ENCODE data around the gene VSIG10L.

The VSIG10L gene

DNA sequence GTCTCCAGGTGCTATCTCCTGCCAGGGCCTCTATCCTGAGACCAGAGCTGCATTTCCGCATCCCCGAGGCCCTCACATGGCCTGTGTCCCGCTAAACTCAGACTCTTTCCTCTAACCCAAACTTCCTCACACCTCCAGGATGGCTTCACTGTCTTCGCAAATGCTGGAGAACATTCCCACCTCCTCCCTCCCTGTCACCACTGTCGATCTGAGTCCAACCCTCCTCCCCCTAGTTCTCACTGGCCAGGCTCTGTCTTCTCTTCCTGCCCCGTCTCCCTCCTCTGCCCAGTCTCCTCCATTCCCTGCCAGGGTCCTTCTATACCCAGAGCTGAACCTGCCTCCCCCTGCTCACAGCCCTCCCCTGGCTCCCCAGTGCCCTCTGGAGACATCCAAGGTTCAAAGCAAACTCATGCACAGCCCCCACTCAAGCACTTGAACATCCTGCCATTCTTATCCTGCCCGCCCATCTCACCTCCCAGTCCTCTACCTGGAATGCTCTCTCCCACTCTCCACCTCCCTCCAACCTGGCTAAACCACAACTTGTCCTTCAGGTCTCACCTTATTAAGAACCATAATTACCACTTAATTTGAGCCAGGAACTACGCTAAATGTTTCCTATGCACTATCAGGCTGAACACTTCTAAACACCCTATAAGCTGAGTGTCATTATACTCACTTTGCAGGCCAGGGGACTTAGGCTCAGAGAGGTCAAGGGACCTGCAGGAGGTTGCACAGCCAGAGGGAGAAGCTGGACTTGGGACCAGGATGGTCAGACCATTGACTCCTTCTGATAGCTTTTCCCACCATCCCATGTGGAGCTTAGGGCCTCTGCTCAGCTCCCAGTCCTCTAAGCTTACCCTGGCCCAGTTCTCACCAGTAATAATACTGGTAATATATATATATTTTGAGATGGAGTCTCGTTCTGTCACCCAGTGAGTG is 961 bp upstream of the VSIG10L start:
- in situ Hi-C loops (cut with MboI; ENCODE audit: low pct_unique_long_range_greater_than_20kb, low sequenced_read_pairs): no loop called here
- DNase-seq: no peak

DNA sequence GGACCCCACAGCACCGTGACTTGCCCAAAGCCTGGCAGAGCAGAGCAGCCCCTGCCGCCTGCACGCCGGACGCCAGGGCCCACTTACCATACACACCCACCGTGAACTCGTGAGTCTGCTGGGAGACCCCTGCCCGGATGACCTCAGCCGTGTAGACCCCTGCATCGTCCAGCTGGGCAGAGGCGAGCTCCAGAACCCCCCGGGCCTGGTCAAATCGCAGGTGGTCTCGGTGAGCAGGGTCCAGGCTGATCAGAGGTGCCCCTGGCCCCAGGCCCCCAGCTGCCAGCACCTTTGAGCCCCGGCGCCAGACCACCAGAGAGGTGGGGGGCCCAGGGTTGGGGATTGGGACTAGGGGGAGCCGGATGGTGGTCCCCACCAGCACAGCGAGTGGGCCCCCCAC is 873 bp downstream of the VSIG10L start:
- in situ Hi-C loops (cut with MboI; ENCODE audit: low pct_unique_long_range_greater_than_20kb, low sequenced_read_pairs): no loop called here

DNA sequence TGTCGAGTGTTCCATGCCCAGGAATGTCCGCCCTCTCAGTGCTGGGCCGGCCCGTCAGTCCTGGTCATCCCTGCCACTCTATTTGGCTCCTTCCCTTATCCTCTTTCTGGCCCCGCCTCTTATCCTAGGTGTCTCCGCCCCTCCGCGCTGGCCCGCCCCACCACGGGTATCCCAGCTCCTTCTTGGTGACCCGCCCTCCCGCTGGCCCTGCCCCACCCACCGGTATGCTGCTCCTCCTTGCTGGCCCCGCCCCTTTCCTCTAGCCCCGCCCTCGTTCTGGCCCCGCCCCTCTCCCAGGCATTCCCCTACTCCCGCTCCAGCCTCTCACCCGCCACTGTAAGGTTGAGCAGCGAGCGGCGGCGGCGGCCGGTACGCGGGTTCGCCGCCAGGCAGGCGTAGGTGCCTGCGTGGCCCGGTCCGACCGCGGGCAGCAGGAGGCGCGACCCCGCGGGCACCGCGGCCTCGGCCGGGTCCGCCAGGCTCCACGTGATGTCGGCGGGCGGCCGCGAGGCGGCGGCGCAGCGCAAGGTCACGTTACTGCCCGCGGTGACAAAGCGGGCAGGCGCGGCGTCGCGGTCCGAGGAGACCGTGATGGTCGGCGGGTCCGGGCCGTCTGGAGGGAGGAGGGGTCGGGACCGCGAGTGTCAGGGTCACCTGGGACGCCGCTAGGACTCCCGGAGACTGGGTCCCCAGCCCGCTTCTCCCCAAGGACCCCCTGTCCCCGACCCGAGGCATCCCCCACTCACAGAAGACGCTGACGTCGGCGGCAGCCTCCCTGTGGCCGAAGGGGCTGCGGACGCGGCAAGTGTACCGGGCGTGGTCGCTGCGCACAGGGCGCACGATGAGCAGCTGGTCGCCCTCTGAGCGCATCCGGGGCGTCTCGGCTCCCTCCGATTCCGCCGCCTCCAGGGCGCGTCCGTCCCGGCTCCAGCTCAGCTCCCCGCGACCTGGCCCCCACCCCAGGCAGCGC is 2.0 kb downstream of the VSIG10L start:
- peak; percentile 92 for DNase-seq
- in situ Hi-C loops (cut with MboI; ENCODE audit: low pct_unique_long_range_greater_than_20kb, low sequenced_read_pairs): no loop called here

More for the DNA sequence above, 873 bp downstream of the VSIG10L start:
- no peak for DNase-seq

DNA sequence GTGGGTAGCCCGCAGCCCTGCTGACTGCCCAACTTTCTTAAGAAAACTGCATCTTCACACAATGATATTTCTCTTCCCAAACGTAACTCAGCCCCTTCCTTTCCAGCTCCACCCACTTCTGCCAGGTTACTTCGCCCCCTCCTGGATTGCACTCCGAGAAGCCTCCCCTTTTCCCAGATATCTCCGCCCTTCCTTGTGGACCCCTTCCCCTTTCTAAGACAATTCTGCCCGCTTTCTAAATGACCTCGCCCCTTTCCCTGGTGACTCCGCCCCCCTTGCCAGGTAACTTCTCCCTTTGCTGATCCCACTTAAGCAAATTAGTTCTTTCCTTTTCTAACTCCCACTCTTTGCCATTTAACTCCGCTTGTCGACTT is 2.6 kb downstream of the VSIG10L start:
- in situ Hi-C loops (cut with MboI; ENCODE audit: low pct_unique_long_range_greater_than_20kb, low sequenced_read_pairs): no loop called here
- DNase-seq: no peak

DNA sequence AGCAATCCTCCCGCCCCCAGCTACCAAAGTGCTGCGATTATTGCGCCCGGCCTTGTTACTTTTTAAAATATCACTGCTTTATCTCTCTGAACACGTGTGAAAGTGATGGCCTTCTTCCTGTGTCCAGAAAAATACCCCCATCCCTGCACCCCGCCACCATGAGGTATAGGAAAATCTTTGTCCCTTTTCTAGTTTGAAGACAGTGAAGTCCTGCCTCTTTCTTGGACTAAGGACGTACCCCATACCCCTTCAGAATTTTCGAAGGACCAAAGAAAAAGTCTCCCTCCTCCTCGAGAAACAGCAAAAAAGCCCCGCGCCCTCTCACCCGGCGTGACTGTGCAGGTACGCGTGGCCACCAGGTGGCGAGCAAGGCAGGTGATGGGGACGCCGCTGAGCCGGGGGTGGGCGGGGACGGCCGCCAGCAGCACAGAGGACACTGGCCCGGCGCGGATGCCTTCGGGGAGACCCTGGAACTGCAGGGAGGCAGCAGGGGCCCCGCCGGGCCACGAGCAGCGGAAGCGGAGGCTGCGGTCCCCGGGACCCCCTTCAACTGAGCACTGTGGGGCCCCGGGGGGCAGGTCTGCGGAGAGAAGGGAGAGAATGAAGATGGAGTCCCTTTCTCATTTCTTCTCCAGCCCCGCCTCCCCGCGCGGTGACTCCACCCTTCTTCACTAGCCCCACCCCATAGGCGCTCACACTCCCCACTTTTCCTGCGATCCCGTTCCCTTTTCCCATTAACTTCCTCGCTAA is 3.2 kb downstream of the VSIG10L start:
- peak; percentile 88 for DNase-seq
- in situ Hi-C loops (cut with MboI; ENCODE audit: low pct_unique_long_range_greater_than_20kb, low sequenced_read_pairs): no loop called here

DNA sequence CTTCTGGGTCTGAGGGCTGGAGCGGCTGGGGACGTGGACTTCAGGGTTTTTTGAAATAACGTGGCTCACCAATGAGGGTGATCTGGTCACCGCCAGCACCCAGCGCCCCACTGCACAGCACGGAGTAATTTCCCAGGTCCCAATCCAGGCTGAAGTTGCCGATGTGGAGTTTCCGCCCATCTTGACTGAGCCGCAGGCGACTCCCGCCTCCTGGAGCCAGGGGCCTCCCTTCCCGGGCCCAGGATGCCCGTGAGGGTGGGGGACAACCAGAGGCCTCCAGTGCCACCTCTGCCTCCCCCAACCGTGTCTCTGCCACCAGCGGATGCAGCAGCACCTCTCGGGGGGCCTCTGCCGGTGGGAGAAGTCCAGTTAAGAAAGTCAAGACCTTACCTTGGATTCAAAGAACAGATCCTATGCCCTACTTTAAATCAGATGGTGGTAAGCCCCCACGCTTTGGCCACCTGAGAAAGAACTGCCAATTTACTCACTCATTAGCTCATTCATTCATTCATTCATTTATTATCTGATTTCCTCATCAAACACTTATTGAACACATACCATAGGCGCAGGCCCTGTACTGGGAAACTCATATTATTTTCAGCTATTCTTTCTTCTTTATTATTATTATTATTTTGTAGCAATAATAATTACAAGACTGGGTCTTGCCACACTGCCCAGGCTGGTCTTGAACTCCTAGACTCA is 3.9 kb downstream of the VSIG10L start:
- in situ Hi-C loops (cut with MboI; ENCODE audit: low pct_unique_long_range_greater_than_20kb, low sequenced_read_pairs): no loop called here
- DNase-seq: no peak

DNA sequence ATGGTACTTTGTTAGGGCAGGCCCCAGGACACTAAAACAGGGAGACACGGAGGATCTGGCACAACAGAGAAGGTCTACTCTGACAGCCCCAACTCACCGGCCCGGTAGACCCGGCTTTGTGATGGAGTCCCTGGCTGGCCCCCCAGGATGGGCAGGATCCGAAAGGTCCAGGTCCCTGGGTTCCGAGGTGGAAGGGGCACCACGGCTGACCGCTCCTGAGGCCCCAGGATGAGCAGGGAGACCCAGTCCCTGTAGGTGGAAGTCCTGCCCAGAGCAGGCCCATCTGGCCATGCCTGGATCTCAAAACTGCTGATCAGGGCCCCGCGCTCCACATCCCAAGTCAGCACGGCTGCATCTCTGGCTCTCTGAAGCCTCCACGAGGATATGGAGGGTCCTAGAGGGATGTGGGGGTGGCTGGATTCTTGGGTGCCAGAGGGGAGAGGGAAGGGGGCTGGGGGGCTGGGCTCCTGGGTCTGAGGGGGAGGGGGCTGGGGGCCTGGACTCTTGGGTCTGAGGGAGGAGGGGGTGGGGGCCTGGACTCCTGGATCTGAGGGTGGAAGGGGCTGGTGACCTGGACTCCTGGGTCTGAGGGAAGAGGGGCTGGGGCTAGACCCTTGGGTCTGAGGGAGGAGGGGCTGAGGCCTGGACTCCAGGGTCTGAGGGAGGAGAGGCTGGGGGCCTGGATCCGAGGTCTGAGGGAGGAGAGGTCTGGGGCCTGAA is 4.6 kb downstream of the VSIG10L start:
- in situ Hi-C loops (cut with MboI; ENCODE audit: low pct_unique_long_range_greater_than_20kb, low sequenced_read_pairs): no loop called here
- no peak for DNase-seq

DNA sequence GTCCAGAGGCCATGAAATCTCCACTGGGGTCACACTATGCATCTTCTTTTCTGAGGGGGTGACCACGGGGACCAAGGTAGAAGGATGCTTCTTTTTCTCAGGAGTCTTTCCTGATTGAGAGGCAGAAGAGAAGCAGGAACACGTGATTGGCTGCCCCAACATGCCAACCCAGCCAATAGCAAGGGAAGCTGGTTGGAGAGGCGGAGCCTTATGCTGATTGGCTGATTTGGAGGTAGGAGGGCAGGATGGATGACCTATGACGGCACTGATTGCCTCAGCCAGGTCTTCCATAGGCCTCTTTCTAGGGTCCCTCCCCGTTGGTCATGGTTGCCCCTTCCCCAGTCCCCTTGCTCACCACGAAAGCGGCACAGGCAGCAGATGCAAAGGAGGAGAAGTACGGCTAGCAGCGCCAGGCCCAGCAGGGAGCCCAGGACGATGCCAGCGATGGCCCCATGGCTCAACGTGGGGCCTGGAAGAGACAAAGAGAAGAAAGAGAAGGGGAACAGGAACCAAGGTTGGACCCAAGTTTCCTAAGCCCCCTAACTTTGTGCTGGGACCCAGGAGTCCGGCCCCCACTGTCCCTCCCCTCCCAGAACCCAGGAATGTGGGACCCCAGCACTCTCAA is 8.0 kb downstream of the VSIG10L start:
- no peak for DNase-seq
- in situ Hi-C loops (cut with MboI; ENCODE audit: low pct_unique_long_range_greater_than_20kb, low sequenced_read_pairs): no loop called here

DNA sequence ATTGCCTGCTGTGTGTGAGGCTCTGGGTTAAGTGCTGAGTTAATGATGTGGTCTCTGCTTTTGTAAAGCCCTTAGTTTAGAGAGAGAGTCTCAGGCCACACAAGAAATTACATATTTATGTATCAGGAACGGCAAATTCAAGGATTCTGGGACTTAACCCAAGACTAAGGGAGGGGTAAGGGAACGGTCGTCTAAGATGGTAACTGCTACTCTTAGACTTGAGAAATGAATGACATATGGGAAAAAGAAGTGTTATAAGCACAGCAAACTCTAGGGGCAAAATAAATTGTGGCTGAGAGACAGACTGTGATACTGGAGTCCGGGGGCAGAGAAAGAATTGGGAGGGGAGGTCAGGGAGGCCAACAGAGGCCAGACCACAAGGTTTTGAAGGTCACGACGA is 10.2 kb downstream of the VSIG10L start:
- in situ Hi-C loops (cut with MboI; ENCODE audit: low pct_unique_long_range_greater_than_20kb, low sequenced_read_pairs): no loop called here
- DNase-seq: no peak

DNA sequence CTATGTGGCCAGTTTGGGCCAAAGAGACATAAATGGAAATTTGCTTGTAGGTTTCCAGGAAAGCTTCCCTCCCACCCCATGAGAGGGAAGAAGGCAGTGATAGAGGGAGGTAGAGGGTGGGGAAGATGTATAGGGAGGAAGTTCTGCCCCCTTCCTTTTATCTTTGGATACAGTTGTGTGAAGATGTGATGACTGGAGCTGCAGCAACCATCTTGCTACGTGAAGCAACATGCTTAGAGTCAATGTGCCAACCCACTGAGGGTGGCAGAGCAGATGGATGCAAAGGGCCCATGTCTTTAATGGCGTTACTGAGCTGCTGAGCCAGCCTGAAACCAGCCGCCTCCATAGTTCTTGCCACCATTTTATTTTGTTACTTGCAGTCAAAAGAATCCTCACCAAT is 10.7 kb downstream of the VSIG10L start:
- in situ Hi-C loops (cut with MboI; ENCODE audit: low pct_unique_long_range_greater_than_20kb, low sequenced_read_pairs): no loop called here
- DNase-seq: no peak

DNA sequence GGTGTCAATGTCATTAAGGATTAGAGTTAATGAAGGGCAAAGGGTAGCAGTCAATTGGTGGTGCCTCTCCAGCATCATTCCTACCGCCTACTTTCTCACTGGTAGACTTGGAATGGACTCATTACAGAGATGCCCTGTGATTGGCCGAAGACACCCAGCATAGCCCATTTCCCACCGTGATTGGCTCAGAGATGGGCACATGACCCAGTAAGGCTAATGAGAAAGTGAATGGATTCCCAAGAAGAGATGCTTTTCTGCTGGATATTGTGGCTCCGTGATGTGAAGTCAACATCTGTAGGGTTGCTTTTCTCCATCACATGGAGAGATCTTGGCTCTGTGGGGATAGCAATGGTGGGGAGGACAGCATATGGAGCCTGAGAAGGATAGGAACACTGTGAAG is 11.6 kb downstream of the VSIG10L start:
- in situ Hi-C loops (cut with MboI; ENCODE audit: low pct_unique_long_range_greater_than_20kb, low sequenced_read_pairs): no loop called here
- DNase-seq: no peak

DNA sequence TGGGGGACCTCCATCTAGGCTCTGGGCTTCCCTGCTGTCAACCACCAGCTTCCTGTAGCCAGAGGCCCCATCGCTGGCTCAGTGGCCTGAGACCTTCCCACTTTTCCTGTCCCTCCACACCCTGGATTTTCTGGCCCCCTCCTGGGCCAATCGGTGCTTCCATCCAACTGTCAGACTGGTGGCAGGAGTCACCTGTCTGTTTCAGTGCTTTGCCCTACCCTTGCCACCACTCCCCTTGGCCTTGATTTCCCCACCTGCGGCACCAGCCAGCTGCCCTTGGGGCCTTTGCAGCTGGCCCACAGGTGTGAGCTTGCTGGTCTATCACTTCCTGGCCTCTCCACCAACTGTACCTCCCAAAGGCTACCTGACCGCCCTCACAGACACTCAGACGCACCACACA is 12.5 kb downstream of the VSIG10L start:
- in situ Hi-C loops (cut with MboI; ENCODE audit: low pct_unique_long_range_greater_than_20kb, low sequenced_read_pairs): no loop called here
- no peak for DNase-seq

DNA sequence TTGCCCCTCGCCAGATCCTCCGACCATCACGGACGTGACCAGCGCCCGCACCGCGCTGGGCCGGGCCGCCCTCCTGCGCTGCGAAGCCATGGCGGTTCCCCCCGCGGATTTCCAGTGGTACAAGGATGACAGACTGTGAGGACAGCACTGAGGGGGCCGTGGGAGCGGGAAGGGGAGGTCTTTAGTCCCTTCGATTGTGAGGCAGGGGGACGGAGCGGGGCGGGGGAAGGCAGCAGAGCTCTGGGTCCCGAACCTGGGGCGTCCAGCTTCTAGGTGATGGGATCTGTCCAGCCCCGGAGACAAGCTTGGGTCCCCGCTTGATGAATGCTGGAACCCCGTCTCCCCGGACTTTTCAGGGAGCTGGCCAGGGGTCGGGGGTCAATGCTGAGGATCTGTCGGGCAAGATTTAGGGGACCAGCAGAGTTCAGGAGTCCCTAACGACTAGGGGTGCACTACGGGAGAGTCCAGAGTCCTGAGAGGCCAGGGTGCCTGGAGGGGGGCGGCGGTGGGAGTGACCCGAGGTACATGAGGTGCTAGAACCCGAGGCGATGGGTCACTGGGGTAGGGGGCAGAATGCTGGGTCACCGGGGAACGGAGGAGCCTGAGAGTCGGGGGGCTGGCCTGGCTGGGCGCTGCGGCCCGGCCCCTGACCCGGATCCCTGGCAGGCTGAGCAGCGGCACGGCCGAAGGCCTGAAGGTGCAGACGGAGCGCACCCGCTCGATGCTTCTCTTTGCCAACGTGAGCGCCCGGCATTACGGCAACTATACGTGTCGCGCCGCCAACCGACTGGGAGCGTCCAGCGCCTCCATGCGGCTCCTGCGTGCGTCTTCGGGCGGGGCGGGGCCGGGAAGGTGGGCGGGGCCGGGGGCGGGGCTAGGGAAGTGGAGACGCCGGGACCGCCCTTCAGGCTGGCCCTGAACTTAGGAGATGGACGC is 14.6 kb downstream of the VSIG10L start:
- in situ Hi-C loops (cut with MboI; ENCODE audit: low pct_unique_long_range_greater_than_20kb, low sequenced_read_pairs): no loop called here
- peak; percentile 42 for DNase-seq

DNA sequence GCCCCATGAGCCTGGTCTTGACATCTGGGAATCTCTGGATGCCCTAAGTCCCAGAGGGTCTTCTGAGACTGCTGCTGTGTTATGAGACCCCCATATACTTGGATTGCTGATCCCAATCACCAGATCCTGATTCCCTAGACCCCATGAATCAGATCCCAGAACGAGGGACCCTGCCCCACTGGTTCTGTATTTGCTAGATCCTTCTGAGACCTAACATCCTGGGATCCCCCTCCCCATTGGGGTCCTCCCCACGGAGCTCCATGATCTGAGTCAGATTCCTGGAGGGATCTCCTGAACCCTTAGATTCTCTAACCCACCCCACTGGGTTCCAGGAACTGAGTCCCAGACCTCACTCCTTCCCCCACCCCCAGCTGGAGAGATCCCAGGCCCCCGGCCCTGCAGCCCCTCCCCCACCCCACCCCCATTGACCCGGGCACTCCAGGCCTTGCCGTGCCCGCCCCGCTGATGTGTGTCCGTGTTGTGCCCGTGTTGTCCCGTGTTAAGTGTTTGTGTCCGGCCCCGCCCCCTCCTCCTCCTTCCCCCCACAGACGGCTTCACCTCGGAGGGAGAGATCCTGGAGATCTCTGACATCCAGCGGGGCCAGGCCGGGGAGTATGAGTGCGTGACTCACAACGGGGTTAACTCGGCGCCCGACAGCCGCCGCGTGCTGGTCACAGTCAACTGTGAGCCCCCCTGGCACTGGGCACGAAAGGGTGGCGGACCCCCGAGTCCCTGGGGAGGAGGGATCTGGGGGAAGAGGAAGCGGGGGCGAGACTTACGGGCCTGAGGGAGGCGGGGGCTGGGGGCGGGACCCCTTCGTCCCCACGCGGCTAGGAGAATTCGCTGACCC is 15.5 kb downstream of the VSIG10L start:
- in situ Hi-C loops (cut with MboI; ENCODE audit: low pct_unique_long_range_greater_than_20kb, low sequenced_read_pairs): no loop called here
- DNase-seq: no peak

DNA sequence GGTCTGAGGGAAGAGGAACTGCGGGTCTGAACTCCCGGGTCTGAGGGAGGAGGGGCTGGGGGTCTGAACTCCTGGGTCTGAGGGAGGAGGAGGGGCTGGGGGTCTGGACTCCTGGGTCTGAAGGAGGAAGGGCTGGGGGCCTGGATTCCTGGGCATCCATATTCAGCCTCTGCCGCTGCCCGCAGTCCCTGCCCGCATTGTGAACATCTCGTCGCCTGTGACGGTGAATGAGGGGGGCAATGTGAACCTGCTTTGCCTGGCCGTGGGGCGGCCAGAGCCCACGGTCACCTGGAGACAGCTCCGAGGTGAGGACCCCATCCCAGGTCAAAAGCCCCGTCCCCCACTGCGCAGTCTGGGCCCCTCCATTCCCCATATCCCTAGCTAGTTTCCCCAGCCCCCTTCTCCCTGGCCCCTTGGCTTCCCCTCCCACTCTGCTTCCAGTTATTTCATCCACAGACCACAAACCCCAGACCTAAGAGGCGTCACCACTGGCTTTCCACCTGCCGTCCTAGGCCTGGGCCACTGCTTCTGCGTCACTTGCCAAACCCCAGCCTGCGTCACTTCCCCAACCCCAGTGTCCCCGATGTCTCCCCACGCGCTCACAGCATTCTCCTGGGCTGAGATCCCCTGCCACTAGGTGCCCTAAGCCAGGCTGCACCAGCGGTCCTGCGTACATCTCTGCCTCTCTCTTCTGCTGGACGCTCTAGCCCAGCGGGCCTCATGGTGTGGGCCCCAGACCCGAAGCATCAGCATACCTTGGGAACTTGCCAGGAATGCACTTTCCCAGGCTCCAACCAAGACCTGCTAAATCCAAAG is 16.6 kb downstream of the VSIG10L start:
- DNase-seq: no peak
- in situ Hi-C loops (cut with MboI; ENCODE audit: low pct_unique_long_range_greater_than_20kb, low sequenced_read_pairs): no loop called here
